ENCODE measurements around the gene BRD7.

The BRD7 gene

GRCh38 chr16:50274326-50275097 lies 94.3 kb downstream of the BRD7 start:
- DNase-seq (ENCODE audit: low read depth in 2 of 3, low spot score in 2 of 3), result no peak

GRCh38 chr16:50273888-50274325 lies 94.9 kb downstream of the BRD7 start:
- no peak for DNase-seq (ENCODE audit: low read depth in 2 of 3, low spot score in 2 of 3)

- no peak for DNase-seq (ENCODE audit: low read depth in 2 of 3, low spot score in 2 of 3)
Observed at GRCh38 chr16:50273382-50273690, 95.5 kb downstream of the BRD7 start.

- DNase-seq (ENCODE audit: low read depth in 2 of 3, low spot score in 2 of 3), result no peak
Observed at GRCh38 chr16:50272687-50273381, 96.0 kb downstream of the BRD7 start.

GRCh38 chr16:50272111-50272571 lies 96.6 kb downstream of the BRD7 start:
- no peak for DNase-seq (ENCODE audit: low read depth in 2 of 3, low spot score in 2 of 3)

GRCh38 chr16:50271148-50272041 lies 97.4 kb downstream of the BRD7 start:
- no peak for DNase-seq (ENCODE audit: low read depth in 2 of 3, low spot score in 2 of 3)

- no peak for DNase-seq (ENCODE audit: low read depth in 2 of 3, low spot score in 2 of 3)
Observed at GRCh38 chr16:50270510-50271147, 98.2 kb downstream of the BRD7 start.

GRCh38 chr16:50269769-50270509 lies 98.8 kb downstream of the BRD7 start:
- DNase-seq (ENCODE audit: low read depth in 2 of 3, low spot score in 2 of 3), result no peak

- no peak for DNase-seq (ENCODE audit: low read depth in 2 of 3, low spot score in 2 of 3)
Observed at GRCh38 chr16:50269061-50269705, 99.6 kb downstream of the BRD7 start.

- no peak for DNase-seq (ENCODE audit: low read depth in 2 of 3, low spot score in 2 of 3)
Observed at GRCh38 chr16:50268352-50268751, 100.4 kb downstream of the BRD7 start.

GRCh38 chr16:50267651-50268050 lies 101.1 kb downstream of the BRD7 start:
- no peak for DNase-seq (ENCODE audit: low read depth in 2 of 3, low spot score in 2 of 3)

- no peak for DNase-seq (ENCODE audit: low read depth in 2 of 3, low spot score in 2 of 3)
Observed at GRCh38 chr16:50267151-50267631, 101.6 kb downstream of the BRD7 start.

GRCh38 chr16:50266337-50267091 lies 102.3 kb downstream of the BRD7 start, which contains the start of gene ADCY7:
ADCY7 (plus strand) TSS chr16:50266551; CDS start chr16:50288180, 21,629 bp downstream.
- DNase-seq (ENCODE audit: low read depth in 2 of 3, low spot score in 2 of 3), result peak; percentile 57 to 70 (median 65)
